ENCODE measurements around the gene BRINP2. TPM values are rescaled to one million over a fixed set of nuclear protein-coding genes. Genes with fewer than 3 reads are reported as not detected.

BRINP2 gene
- total and polyA plus RNA-seq, 9 donors: 0.02 to 0.70 (median 0.16) TPM; not detected in 3

GRCh38 chr1:177138347-177138746 is 32.4 kb upstream of the BRINP2 start:
- no peak overlapping the region for H3K4me3 ChIP-seq
- H3K36me3 ChIP-seq: no peaks in the 10 kb centered on the region
- WGBS, 3 donors: 88 to 98% (median 90%) methylated on average over 4 of the region's 4 CpGs
- H3K4me1 ChIP-seq (ENCODE audit: insufficient read depth): no peaks in the 10 kb centered on the region
- intact Hi-C loops (cut with DNase I): no loop called here
- TF ChIP-seq POLR2A (IDR thresholded peaks at IDR 0.05): no peak
- no peak for TF ChIP-seq CTCF (IDR thresholded peaks at IDR 0.05)
- TF ChIP-seq EP300 (IDR thresholded peaks at IDR 0.05): no peak
- no peaks in the 10 kb centered on the region for H3K9me3 ChIP-seq
- DNase-seq: no peak
- H3K27me3 ChIP-seq: no peaks in the 10 kb centered on the region
- H3K27ac ChIP-seq: no peak overlapping the region

GRCh38 chr1:177142010-177142409 is 28.7 kb upstream of the BRINP2 start:
- H3K27ac ChIP-seq: no peak overlapping the region
- H3K36me3 ChIP-seq: no peaks in the 10 kb centered on the region
- no peak for DNase-seq
- TF ChIP-seq EP300 (IDR thresholded peaks at IDR 0.05) (no peak), CTCF (IDR thresholded peaks at IDR 0.05) (no peak), POLR2A (IDR thresholded peaks at IDR 0.05) (no peak)
- no peaks in the 10 kb centered on the region for H3K27me3 ChIP-seq
- peaks cover 2% of the 10 kb centered on the region for H3K4me1 ChIP-seq (ENCODE audit: insufficient read depth)
- 75 to 86% (median 79%) methylated on average over 1 of the region's 1 CpG for WGBS, 3 donors
- intact Hi-C loops (cut with DNase I): no loop called here
- no peak overlapping the region for H3K4me3 ChIP-seq
- H3K9me3 ChIP-seq: no peaks in the 10 kb centered on the region

- Histone ChIP-seq H3K4me3 (no peak overlapping the region), H3K9me3 (no peaks in the 10 kb centered on the region), H3K27me3 (no peaks in the 10 kb centered on the region), H3K4me1 (ENCODE audit: insufficient read depth) (peaks cover 2% of the 10 kb centered on the region), H3K27ac (no peak overlapping the region), H3K36me3 (no peaks in the 10 kb centered on the region)
- 84 to 88% (median 87%) methylated on average over 4 of the region's 4 CpGs for WGBS, 3 donors
- intact Hi-C loops (cut with DNase I): no loop called here
- TF ChIP-seq EP300 (IDR thresholded peaks at IDR 0.05) (no peak), POLR2A (IDR thresholded peaks at IDR 0.05) (no peak), CTCF (IDR thresholded peaks at IDR 0.05) (no peak)
- no peak for DNase-seq
Observed at GRCh38 chr1:177142791-177143271, 27.9 kb upstream of the BRINP2 start.

GRCh38 chr1:177145106-177146070 is 25.4 kb upstream of the BRINP2 start:
- H3K27me3 ChIP-seq: no peaks in the 10 kb centered on the region
- DNase-seq: no peak
- intact Hi-C loops (cut with DNase I): no loop called here
- H3K27ac ChIP-seq: no peak overlapping the region
- TF ChIP-seq CTCF (IDR thresholded peaks at IDR 0.05) (no peak), POLR2A (IDR thresholded peaks at IDR 0.05) (no peak), EP300 (IDR thresholded peaks at IDR 0.05) (no peak)
- peaks cover 2% of the 10 kb centered on the region for H3K4me1 ChIP-seq (ENCODE audit: insufficient read depth)
- 53 to 73% (median 65%) methylated on average over 3 of the region's 3 CpGs for WGBS, 3 donors
- no peak overlapping the region for H3K4me3 ChIP-seq
- H3K9me3 ChIP-seq: no peaks in the 10 kb centered on the region
- no peaks in the 10 kb centered on the region for H3K36me3 ChIP-seq
